Measurements from ENCODE around the gene RNF113B. TPM values are rescaled to one million over a fixed set of nuclear protein-coding genes. Genes with fewer than 3 reads are reported as not detected.

RNF113B gene
- total RNA-seq, 1 donor from 2014 or later = not detected

DNA sequence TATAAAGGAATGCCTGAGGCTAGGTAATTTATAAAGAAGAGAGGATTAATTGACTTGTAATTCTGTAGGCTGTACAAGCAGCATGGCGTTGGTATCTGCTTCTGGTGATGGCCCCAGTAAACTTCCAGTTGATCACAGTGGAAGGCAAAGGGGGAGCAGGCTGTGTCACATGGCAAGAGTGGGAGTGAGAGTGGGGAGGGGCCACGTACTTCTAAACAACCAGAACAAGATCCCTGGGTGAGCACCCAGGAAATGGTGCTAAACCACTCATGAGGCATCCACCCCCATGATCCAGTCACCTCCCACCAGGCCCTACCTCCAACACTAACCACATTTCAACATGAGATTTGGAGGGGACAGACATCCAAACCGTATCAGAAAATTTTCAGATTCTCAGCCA is 3.0 kb upstream of the RNF113B start:
- DNase-seq (ENCODE audit: low spot score in 2 of 2) = no peak

DNA sequence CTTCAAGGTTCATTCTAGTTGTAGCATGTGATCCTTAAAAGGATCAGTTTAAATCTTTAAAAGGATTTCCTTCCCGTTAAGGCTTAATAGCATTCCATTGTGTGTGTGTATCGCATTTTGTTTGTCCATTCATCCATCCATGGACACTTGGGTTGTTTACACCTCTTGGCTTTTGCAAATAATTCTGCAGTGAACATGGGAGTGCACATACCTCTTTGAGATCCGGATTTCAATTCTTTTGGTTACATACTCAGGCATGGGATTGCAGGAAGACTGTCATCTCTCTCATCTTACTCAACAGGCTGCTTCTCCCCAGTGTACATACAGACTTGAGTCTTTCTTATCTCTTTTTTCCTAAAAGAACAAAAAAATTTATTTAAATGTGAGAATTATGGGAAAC is 1.2 kb downstream of the RNF113B start:
- FAIRE-seq = no peak
- no peak for DNase-seq (ENCODE audit: low spot score in 2 of 2)

More for the DNA sequence above, 3.0 kb upstream of the RNF113B start:
- no peak for FAIRE-seq

DNA sequence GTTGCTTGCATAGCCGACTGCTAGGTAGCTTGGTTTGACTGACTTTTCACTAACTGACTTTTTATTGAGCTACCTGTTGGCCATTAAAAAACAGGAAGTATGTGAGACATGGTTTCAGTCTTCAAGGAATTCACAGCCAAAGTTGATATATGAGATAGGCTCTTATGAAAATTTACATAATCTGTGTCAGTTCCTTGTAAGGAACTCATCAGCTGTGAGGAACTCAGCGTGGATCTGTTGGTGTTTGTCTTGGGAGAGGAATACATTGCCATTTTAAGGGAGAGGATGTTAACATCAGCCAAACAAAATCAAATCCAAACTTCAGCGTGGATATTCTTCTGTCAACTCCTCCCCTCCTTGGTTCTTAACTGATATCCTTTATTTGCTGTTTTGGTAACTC is 2.0 kb downstream of the RNF113B start:
- FAIRE-seq (no peak), DNase-seq (ENCODE audit: low spot score in 2 of 2) (no peak)

DNA sequence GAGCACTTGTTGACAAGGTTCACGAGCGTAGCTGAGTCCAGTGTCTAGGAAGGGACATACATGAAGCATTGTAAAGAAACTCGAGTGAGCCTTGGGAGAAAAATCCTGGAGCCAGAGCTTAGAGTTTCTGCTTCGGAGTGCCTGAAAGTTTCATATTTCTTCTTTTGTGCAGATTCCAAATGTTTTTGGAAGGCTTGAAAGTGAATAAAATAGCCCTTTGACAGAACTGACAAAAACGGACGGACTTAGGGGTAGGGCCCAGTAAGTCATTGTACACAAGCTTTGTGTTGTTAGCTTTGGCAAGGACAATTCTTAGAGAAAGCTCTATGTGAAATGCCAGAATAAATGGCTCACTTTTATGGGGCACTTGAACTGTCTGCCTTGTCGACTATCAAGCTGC is 2.8 kb downstream of the RNF113B start:
- DNase-seq (ENCODE audit: low spot score in 2 of 2) (no peak), FAIRE-seq (no peak)

DNA sequence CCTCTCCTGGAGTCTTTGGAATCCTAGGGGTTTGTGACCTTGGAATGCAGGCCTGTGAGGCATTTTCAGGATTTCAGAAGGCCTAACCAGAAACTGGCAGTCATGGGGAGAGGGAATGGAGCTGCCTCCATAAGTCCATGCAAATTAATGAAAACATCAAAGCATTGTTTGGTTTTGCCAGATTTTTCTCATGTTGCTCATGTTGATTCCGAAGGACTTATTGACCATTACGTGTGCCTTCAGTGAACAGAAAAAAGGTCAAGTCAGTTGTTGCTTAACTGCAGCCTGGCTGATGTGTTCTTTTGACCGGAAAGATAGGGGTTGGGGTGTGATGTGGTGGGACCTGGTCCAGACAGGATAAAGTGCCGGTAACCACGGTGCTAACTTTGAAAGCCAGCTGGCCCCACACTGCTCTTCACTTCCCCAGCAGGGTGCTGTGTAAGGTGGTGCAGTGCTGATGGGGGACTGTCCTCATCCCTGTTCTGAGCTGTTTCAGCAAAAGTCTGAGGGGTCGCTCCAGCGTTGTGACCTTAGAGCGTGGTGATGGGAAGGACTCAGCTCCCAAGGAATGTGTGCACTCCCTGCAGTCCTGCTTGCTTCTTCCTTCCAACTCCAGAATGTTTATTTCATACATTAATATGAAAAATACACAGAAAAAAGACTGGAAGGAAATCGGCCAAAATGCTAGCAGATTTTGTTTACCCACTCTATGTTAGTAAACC is 3.5 kb downstream of the RNF113B start:
- FAIRE-seq = no peak
- DNase-seq (ENCODE audit: low spot score in 2 of 2) = peak in 1 of 2 donors; percentile 20

DNA sequence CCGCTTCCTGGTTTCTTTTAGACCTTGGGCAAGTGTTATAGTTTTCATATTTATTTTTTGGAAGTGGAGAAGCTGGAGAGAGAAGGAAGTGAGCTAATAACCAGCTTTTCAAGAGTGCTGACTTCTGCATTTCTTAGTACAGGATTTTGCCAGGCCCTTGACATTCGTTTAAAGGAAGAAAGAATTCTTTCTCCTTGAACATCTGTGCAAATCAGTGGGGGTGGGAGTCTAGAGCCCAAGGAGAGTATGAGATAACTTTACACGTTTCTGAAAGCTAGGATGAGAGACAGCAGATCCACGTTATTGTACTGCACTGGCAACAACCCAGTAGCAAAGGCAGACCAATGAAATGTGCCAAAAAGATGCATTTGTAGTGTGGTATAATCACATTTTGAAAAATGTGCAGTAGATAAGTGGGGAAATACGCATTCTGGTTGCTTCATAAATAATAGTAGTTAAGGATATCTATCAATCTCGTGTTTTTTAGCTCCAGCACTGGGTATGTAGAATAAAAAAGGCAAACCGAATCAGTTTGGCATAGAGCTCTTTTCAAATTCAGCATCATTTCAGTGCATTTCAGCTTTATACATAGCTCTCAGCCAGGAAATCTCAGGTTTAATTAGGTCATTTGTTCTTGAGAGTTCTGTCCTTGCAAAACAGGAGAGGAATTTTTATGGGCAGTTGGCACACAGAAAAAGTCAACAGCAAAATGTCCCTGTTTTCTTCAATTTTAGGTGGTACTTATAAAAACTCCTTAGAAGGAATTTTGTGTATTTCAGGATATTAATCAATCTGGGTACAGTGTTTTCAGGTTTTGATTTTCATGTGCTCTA is 4.3 kb downstream of the RNF113B start:
- DNase-seq (ENCODE audit: low spot score in 2 of 2) = peak in 1 of 2 donors; percentile 18
- no peak for FAIRE-seq

DNA sequence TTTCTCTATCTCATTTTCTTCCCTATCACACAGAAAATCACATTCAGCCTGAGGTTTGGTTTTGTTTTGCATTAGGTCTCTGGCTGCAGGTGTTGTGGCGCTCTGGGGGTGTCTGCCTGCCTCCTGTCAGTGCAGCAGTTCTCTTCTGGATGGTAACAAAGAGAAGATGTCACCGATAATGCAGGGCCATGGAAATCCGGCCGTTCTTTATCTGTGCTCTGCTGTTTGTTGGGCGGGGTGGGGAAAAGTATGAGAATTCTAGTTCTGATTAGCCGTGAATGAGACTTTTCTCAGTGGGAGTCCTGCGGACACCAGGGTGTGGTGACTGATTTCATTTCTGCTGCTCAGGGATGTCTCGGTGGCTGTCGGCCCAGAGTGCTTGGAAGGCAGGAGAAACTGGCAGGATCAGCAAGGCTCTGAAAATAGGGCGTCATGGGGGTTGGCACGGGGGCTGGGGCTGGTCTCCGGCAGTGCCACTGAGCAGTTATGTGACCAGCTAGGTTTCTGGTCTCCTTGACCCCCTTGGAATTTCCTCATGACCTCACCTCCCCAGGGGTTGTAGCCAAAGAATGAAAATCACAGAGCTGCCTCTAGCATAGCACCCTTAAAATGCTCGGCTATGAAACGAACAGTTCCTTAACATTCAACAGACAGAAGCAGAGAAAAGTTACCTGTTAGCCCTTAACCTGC is 5.0 kb downstream of the RNF113B start:
- no peak for FAIRE-seq

DNA sequence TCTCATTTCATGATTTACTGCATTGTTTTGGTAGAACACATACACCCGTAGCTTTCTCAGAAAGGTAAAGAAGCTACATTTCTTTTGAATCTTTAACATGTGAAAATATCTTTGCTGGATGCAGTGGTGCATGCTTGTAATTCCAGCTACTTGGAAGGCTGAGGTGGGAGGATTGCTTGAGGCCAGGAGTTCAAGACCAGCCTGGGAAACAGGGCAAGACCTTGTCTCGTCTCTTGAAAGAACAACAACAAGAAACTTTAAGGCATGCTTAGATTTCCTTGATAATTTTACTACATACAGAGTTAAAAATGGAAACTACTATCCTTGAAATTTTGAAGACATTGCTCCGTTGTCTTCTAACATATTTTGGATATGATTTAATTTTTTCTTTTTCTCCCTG is 7.7 kb downstream of the RNF113B start:
- DNase-seq (ENCODE audit: low spot score in 2 of 2) (no peak), FAIRE-seq (no peak)

More for the DNA sequence above, 5.0 kb downstream of the RNF113B start:
- DNase-seq (ENCODE audit: low spot score in 2 of 2) = peak in 1 of 2 donors; percentile 43

DNA sequence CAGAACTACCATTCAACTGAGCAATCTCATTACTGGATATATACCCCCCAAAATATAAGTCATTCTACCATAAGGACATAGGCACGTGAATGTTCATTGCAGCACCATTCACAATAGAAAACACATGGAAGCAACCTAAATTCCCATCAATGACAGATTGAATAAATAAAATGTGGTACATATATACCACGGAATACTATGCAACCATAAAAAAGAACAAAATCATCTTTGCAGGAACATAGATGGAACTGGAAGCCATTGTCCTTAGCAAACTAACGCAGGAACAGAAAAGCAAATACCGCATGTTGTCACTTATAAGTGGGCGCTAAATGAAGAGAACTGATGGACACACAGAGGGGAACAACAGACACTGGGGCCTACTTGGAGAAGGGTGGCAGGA is 14.1 kb downstream of the RNF113B start:
- DNase-seq (ENCODE audit: low spot score in 2 of 2) (no peak), FAIRE-seq (no peak)

DNA sequence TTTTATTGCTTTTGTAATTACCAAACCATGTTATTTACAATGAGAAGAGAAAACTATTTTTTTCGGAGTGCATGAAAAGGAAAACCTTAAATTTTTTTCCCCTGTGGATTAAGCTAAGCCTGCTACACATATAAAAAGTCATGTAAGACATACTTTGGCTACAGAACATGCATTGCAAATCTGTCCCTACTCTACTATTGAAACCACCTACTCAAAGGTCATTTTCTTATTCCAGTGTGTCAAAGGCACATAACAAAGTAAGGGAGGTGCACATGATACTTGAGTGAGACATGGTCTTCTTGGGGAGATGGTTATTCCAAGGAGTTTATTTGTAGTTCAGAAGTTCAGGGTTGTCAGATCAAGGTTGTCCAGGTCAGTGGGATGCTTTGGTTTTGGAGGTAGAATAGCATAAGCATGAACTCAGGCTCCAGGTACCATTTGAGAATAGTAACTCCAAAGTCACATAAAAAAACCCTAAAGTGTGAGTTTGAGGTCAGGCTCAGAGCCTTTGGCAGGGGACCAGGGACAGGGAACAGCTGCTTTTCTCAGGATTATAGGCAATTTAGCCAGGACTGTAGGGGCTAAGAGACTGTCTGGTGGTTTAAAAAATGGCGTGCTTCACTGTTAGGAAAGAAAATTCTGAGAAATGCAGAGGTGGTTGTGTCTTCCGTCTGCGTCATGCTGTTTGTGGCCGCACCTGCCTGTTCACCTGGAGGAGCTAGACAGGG is 18.7 kb downstream of the RNF113B start:
- FAIRE-seq (no peak), DNase-seq (ENCODE audit: low spot score in 2 of 2) (no peak)

DNA sequence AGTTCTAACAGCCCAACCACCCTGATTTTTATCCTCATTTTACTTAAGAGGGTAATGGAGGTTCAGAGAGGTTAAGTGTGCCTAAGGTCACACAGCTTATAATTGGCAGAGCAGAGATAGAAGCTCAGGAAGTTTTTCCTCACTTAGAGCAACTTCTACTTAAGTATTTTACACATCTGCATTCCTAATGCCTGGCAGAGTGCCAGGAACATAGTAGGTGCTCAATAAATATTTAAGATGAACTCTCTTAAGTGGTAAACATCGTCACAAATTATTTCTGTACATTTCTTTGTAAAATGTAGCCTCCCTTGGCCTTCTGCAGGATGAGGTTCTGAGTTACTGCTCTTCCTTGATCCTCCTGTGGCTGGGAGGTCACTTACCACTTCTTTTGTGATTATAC is 19.5 kb downstream of the RNF113B start:
- FAIRE-seq (no peak), DNase-seq (ENCODE audit: low spot score in 2 of 2) (no peak)

DNA sequence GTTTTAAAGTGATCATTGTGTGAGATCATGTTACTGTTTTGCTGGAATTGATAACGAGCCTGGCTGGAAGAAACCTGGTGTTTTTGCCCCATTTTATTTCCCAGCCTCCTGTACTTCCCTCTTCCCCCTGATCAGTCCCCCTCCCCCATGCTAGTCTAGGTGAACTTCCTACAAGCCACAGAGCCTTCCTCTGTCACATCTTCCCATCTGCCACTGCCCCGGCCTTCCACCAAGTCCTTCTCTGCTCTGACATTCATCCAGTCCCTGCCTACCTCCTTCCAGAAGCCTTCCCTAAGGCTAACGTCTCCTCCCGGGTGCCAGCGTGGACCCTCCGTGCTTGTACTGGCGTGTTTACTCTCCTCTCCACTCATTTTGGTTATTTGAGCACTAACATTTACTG is 19.9 kb downstream of the RNF113B start:
- DNase-seq (ENCODE audit: low spot score in 2 of 2) (no peak), FAIRE-seq (no peak)

DNA sequence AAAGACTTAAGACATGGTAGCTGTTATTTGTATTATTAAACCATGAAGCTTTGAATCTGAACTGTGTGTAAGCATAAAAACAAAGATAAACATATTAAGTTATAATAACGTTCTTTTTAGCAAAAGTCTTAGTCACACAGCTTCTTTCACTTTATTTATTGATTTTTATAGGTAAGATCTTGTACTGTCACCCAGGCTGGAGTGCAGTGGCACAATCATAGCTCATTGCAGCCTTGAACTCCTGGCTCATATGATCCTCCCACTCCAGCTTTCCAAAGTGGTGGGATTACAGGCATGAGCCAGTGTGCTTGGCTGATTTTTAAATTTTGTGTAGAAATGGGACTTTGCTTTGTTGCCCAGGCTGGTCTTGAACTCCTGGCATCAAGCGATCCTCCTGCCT is 20.8 kb downstream of the RNF113B start:
- DNase-seq (ENCODE audit: low spot score in 2 of 2) = no peak
- FAIRE-seq = no peak

DNA sequence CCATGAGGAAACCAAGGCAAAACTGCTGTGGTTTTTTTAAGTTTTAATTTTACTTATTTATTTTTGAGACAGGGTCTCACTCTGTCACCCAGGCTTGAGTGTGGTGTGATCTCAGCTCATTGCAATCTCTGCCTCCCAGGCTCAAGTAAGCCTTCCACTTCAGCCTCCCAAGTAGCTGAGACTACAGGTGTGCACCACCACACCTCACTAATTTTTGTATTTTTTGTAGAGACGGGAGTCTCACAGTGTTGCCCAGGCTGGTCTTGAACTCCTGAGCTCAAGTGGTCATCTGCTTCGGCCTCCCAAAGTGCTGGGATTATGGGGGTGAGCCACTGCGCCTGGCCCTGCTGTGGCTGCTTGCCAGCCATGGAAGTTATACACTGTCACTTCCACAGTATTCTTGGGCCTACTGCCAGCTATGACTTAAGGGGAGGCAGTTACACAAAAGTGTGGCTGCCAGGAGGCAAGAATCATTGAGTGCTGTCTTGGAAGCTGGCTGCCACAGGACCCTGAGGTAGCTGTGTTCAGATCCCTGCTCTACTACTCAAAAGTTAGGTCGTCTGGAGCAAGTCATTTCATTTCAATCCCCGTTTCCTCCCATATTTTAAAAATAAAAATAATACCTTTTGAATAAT is 21.5 kb downstream of the RNF113B start:
- DNase-seq (ENCODE audit: low spot score in 2 of 2) = no peak
- FAIRE-seq = no peak

DNA sequence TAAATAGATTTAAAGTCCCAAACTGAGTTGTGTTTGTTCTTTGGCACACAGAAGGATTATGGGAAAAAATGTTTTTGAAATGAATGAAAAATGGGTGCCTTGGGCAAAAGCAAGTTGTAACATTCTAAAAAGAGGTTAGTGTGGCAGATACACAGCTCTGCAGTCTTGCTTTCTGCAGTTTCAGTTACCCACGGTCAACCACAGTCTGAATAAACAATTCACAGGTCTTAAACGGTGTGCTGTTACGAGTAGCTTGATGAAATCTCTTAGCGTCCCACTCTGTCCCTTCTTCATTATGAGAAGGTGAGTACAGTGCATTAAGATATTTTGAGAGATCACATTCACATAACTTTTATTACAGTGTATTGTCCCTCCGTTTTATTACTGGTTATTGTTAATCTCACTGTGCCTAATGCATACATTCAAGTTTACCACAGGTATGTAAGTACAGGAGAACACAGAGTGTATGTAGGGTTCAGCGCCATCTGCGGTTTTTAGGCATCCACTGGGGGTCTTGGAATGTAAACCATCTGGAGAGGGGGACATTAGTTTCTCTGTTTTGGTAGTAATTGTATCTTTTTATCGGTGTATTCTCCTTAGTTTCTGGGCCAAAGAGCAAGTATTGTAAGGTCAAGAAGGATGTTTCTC is 26.1 kb downstream of the RNF113B start:
- no peak for FAIRE-seq
- DNase-seq (ENCODE audit: low spot score in 2 of 2) = no peak

DNA sequence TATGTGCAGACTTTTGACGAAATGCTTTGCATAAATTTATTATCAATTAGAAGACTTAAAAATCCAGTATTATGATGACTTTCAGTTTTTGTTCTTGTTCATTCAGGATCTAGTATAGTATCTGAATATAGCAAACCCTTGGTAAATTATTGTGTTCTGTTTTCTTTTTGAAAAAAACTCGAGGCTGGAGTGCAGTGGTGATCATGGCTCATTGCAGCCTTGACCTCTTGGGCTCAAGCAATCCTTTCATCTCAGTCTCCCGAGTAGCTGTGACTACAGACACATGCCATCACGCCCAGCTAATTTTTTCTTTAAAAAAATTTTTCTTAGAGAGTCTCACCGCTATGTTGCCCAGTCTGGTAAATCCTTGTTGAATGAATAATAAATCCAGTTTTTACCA is 29.5 kb downstream of the RNF113B start:
- FAIRE-seq (no peak), DNase-seq (ENCODE audit: low spot score in 2 of 2) (no peak)

DNA sequence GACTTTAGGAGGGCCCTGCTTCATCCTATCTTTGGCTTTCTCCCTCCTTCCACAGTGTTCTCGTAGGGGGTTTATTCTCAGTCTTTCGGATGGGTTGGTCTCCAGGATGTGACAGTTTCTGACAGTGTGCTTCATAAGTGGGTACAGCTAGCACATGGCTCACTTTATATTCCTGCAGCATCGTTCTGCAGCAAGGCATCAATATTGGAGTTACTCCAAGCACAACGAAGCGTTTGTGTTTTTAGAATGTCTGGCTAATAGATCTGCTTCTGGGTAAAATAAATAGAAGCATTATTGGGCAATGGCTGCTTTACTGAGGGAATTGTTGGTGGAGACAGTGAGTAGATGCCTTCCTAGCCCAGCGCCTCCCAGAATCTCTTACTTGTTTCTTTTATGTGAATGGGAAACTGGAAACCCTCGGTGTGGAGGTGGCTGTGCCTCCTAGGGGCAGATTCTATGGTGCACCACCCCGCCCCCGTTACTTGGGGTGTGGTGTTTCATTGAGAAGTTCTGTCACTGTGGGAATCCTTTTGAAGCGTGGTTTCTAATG is 32.2 kb downstream of the RNF113B start:
- no peak for FAIRE-seq
- DNase-seq (ENCODE audit: low spot score in 2 of 2) = peak; percentile 16 to 25

DNA sequence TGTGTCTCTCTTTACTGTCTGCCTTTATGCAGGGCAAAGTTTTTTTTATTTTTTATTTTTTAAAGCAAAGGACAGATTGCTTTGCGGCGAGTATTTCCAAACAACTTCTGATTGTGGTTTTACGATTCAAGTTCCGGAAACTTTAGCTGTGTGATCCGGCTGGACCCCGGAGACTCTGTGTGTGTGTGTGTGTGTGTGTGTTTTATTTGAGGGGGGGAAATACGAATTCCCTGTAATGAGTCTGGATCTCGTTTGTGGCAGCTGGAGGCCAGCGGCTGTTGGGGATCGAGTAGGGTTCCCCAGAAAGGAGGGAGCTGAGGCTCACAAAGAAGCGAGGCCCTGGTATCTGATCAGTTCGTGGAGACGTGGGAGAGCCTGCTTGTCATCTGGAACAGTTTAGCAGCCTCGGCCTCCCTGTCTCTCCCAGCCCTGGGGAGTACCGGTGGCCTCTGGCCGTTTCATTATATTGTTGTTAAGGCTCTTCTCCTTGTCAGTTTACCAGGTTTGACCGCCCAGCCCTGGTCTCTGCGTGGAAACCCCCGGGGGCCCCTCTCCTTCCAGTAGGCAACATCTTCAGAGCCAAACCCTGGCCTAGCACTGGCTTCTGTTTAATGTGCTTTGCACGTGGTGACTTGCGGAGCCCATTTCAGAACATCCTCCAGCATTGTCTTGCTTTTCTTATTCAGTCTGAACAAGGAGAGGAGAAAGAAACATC is 32.9 kb downstream of the RNF113B start:
- no peak for FAIRE-seq
- no peak for DNase-seq (ENCODE audit: low spot score in 2 of 2)

DNA sequence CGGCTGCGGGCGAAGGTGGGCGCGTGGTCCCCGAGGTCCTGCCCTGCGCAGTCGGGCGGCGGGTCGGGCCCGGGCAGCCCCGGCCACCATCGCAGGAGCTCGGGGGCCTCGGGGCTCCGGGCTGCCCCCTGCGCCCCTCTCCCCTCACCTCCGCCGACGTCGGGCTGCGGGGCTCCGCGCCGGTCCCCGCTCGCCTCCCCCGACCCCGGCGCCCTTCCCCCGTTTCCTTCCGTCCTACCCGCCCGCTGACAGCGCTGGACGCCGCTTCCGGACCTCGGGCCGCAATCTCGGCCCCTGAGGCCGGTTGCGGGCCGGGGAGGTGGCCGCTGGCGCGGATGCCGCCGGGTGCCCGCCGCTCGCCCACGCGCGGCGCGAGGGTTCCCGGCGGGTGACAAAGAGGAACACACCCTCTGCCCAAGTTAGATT is 33.5 kb downstream of the RNF113B start:
- FAIRE-seq (no peak), DNase-seq (ENCODE audit: low spot score in 2 of 2) (peak; percentile 22 to 26)

All from frontal cortex (tissue), 4 donors.